ENCODE measurements around the gene BCL2. TPM values are rescaled to one million over a fixed set of nuclear protein-coding genes. Genes with fewer than 3 reads are reported as not detected.
A peak's percentile ranks its signal among the peaks of the same experiment; 100 is the strongest.

Gene BCL2
- total and polyA plus RNA-seq, 9 of the 15 experiments (the other 6 are each of a cell fraction or from before 2014, with no cell fraction given): 0.10 to 1.1 (median 0.65) TPM

DNA sequence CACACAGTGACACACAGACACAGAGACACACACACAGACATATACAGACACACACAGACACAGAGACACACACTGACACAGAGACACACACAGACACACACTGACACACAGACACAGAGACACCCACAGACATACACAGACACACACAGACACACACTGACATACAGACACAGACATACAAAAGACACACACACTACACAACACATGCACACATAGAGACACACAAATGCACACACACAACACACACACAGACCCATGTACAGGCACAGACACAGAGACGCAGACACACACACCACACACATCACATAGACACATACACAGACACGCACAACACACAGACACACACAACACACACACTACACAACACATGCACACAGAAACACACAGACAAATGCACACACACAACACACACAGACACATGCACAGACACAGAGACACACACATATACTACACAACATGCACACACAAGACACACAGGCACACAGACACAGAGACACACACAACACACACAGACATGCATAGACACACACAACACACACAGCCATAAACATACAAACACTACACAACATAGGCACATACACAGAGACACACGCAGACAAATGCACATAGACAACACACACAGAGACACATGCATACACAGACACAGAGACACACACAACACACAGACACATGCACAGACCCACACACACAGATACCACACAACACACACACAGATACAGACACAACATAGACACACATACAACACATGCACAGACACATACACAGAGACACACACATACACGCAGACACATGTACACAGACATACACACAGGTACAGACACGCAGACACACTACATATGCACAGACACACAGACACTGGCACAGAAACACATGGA lies 120.5 kb downstream of the BCL2 start:
- POLR2A ChIA-PET: no interaction called here
- peaks cover 0 to 6% of the 10 kb centered on the region in 2 experiments; a peak in 2 of 5 replicates for H3K4me1 ChIP-seq (replicated peaks in 1 of 2; ENCODE audit: control insufficient read depth in 2 of 2, insufficient read depth in 2 of 2, low read length in 2 of 2)
- H3K4me3 ChIP-seq: peak overlapping the region; percentile 0; the same call in 1 of the 2 replicates
- 29% methylated on average over 4 of the region's 5 CpGs for WGBS (ENCODE audit: insufficient coverage, low coverage, missing lambda C conversion rate)
- no TSS peak for BruUV-seq (replicated peaks)
- peak overlapping the region; percentile 15; the same call in 1 of the 2 replicates for H2AFZ ChIP-seq (ENCODE audit: low read depth, low read length)
- no peaks in the 10 kb centered on the region for H3K79me2 ChIP-seq (ENCODE audit: control insufficient read depth, insufficient read depth, low read length)
- FAIRE-seq (no peak), DNase-seq (ENCODE audit: extremely low read depth in 1 of 4, low spot score in 3 of 4) (no peak), ATAC-seq (no peak; the same call in 2 of the 3 replicates)
- H3K27ac ChIP-seq (ENCODE audit: extremely low read depth, low read depth, low read length): no peak overlapping the region; the same call in 2 of the 3 replicates
- in situ Hi-C loops (cut with MboI): no loop called here
- no peaks in the 10 kb centered on the region; the same call in 1 of the 2 replicates for H3K9me3 ChIP-seq (replicated peaks; ENCODE audit: control insufficient read depth, insufficient read depth, low read depth, low read length)
- peaks cover 0 to 4% of the 10 kb centered on the region in 2 experiments; a peak in 1 of 5 replicates for H3K27me3 ChIP-seq (ENCODE audit: control insufficient read depth in 2 of 2, insufficient read depth in 2 of 2, low read length in 2 of 2)
- H3K36me3 ChIP-seq (ENCODE audit: control insufficient read depth, insufficient read depth, low read length): no peaks in the 10 kb centered on the region
- intact Hi-C loops (cut with micrococcal nuclease): no loop called here
- 0 out of 2 replicates have a peak overlapping the region, but pooled peaks have one; percentile 31 for H3K4me2 ChIP-seq (ENCODE audit: insufficient read depth, low read length)
- H4K20me1 ChIP-seq (replicated peaks; ENCODE audit: control insufficient read depth, insufficient read depth, low read length): no peaks in the 10 kb centered on the region
- CTCF ChIA-PET (ENCODE audit: low intra/inter-chr PET ratio): no interaction called here
- TF ChIP-seq MYBL2 (IDR thresholded peaks at IDR 0.05; ENCODE audit: low read depth) (peak; percentile 21; the same call in 1 of the 2 replicates), MYBL2 (CRISPR knock-in tag; IDR thresholded peaks at IDR 0.05; ENCODE audit: borderline replicate concordance) (no peak), RBM34 (IDR thresholded peaks at IDR 0.05; ENCODE audit: borderline replicate concordance, insufficient read depth, low read length) (no peak)
- TF ChIP-seq, protein P1, sequence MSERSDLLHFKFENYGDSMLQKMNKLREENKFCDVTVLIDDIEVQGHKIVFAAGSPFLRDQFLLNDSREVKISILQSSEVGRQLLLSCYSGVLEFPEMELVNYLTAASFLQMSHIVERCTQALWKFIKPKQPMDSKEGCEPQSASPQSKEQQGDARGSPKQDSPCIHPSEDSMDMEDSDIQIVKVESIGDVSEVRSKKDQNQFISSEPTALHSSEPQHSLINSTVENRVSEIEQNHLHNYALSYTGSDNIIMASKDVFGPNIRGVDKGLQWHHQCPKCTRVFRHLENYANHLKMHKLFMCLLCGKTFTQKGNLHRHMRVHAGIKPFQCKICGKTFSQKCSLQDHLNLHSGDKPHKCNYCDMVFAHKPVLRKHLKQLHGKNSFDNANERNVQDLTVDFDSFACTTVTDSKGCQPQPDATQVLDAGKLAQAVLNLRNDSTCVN (CRISPR knock-in tag; IDR thresholded peaks at IDR 0.05): 0 out of 2 replicates have a peak, but pooled peaks have one; percentile 27
- TF ChIP-seq, protein P2, sequence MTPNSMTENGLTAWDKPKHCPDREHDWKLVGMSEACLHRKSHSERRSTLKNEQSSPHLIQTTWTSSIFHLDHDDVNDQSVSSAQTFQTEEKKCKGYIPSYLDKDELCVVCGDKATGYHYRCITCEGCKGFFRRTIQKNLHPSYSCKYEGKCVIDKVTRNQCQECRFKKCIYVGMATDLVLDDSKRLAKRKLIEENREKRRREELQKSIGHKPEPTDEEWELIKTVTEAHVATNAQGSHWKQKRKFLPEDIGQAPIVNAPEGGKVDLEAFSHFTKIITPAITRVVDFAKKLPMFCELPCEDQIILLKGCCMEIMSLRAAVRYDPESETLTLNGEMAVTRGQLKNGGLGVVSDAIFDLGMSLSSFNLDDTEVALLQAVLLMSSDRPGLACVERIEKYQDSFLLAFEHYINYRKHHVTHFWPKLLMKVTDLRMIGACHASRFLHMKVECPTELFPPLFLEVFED (CRISPR knock-in tag; conservative IDR thresholded peaks at IDR 0.05): peak; percentile 25; the same call in 1 of the 2 replicates
- TF ChIP-seq, protein P3, sequence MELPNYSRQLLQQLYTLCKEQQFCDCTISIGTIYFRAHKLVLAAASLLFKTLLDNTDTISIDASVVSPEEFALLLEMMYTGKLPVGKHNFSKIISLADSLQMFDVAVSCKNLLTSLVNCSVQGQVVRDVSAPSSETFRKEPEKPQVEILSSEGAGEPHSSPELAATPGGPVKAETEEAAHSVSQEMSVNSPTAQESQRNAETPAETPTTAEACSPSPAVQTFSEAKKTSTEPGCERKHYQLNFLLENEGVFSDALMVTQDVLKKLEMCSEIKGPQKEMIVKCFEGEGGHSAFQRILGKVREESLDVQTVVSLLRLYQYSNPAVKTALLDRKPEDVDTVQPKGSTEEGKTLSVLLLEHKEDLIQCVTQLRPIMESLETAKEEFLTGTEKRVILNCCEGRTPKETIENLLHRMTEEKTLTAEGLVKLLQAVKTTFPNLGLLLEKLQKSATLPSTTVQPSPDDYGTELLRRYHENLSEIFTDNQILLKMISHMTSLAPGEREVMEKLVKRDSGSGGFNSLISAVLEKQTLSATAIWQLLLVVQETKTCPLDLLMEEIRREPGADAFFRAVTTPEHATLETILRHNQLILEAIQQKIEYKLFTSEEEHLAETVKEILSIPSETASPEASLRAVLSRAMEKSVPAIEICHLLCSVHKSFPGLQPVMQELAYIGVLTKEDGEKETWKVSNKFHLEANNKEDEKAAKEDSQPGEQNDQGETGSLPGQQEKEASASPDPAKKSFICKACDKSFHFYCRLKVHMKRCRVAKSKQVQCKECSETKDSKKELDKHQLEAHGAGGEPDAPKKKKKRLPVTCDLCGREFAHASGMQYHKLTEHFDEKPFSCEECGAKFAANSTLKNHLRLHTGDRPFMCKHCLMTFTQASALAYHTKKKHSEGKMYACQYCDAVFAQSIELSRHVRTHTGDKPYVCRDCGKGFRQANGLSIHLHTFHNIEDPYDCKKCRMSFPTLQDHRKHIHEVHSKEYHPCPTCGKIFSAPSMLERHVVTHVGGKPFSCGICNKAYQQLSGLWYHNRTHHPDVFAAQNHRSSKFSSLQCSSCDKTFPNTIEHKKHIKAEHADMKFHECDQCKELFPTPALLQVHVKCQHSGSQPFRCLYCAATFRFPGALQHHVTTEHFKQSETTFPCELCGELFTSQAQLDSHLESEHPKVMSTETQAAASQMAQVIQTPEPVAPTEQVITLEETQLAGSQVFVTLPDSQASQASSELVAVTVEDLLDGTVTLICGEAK (IDR thresholded peaks at IDR 0.05): peak; percentile 40; the same call in 1 of the 2 replicates
- TF ChIP-seq, protein P3 (CRISPR knock-in tag; IDR thresholded peaks at IDR 0.05): no peak
- H3K9me1 ChIP-seq (ENCODE audit: control insufficient read depth, insufficient read depth, low read length): no peaks in the 10 kb centered on the region
- H3K9ac ChIP-seq (ENCODE audit: insufficient read depth in 1 of 2, low read depth in 2 of 2, low read length in 2 of 2): no peak overlapping the region

Measured in K562 (cell line).